ENCODE results near the gene DZIP1L. TPM values are rescaled to one million over a fixed set of nuclear protein-coding genes. Genes with fewer than 3 reads are reported as not detected.

DZIP1L gene
- total RNA-seq, 1 donor from 2014 or later, result 27.5 TPM

DNA sequence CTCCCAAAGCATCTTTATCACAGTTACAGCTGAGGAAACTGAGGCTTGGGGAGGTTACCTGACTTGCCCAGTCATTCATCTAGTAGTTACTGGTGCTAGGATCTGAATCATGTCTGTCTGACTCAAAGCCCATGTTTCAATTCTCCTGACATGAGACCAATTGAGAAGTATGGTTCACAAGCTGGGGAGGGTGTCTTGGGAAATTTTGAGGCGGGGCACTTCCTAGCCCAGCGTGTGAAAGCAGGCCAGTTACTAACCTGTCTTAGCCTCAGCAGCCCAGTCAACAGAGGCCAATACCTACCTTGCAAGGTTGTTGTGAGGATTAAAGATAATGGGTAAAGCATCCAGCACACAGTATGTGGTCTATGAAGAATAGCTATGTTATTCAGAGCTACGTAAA lies 68.5 kb downstream of the DZIP1L start:
- H3K4me1 ChIP-seq, result no peaks in the 10 kb centered on the region
- DNase-seq (ENCODE audit: extremely low spot score in 2 of 2), result no peak
- no peak overlapping the region for H3K4me3 ChIP-seq
- TF ChIP-seq, protein P1, sequence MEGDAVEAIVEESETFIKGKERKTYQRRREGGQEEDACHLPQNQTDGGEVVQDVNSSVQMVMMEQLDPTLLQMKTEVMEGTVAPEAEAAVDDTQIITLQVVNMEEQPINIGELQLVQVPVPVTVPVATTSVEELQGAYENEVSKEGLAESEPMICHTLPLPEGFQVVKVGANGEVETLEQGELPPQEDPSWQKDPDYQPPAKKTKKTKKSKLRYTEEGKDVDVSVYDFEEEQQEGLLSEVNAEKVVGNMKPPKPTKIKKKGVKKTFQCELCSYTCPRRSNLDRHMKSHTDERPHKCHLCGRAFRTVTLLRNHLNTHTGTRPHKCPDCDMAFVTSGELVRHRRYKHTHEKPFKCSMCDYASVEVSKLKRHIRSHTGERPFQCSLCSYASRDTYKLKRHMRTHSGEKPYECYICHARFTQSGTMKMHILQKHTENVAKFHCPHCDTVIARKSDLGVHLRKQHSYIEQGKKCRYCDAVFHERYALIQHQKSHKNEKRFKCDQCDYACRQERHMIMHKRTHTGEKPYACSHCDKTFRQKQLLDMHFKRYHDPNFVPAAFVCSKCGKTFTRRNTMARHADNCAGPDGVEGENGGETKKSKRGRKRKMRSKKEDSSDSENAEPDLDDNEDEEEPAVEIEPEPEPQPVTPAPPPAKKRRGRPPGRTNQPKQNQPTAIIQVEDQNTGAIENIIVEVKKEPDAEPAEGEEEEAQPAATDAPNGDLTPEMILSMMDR (IDR thresholded peaks at IDR 0.05), result no peak
- TF ChIP-seq POLR2AphosphoS5 (IDR thresholded peaks at IDR 0.05; ENCODE audit: insufficient read depth in 1 of 2, low read depth in 1 of 2) (no peak), POLR2A (IDR thresholded peaks at IDR 0.05) (no peak)
- no peaks in the 10 kb centered on the region for H3K9me3 ChIP-seq
- intact Hi-C loops (cut with DNase I), result no loop called here
- no peaks in the 10 kb centered on the region for H3K27me3 ChIP-seq
- no peaks in the 10 kb centered on the region for H3K36me3 ChIP-seq
- H3K27ac ChIP-seq, result no peak overlapping the region

DNA sequence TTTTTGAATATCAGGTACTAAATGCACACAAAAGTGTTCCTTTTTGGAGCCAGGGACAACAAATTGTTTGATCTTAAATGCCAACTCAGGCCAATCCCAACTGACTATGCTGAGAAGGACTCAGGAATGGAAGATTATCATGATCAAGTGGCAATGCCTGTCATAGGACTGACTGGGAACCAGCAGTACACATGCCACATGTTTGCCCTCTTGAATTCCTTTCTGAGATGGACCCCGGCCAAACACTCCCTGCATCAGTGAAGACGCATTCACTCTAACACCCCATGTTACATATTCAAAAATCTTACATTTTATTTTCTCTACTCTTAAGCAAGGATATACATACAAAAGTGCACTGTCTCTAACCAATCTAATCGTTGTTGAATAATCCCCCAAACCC lies 69.3 kb downstream of the DZIP1L start:
- Histone ChIP-seq H3K27me3 (no peaks in the 10 kb centered on the region), H3K36me3 (no peaks in the 10 kb centered on the region), H3K4me3 (no peak overlapping the region), H3K27ac (no peak overlapping the region), H3K4me1 (no peaks in the 10 kb centered on the region), H3K9me3 (no peaks in the 10 kb centered on the region)
- intact Hi-C loops (cut with DNase I), result no loop called here
- no peak for DNase-seq (ENCODE audit: extremely low spot score in 2 of 2)
- TF ChIP-seq POLR2AphosphoS5 (IDR thresholded peaks at IDR 0.05; ENCODE audit: insufficient read depth in 1 of 2, low read depth in 1 of 2), result no peak

GRCh38 chr3:138043266-138044029 lies 72.0 kb downstream of the DZIP1L start:
- no peak overlapping the region for H3K27ac ChIP-seq
- DNase-seq (ENCODE audit: extremely low spot score in 2 of 2), result no peak
- H3K4me3 ChIP-seq, result no peak overlapping the region
- no peaks in the 10 kb centered on the region for H3K9me3 ChIP-seq
- H3K36me3 ChIP-seq, result no peaks in the 10 kb centered on the region
- H3K27me3 ChIP-seq, result no peaks in the 10 kb centered on the region
- H3K4me1 ChIP-seq, result no peaks in the 10 kb centered on the region
- TF ChIP-seq POLR2AphosphoS5 (IDR thresholded peaks at IDR 0.05; ENCODE audit: insufficient read depth in 1 of 2, low read depth in 1 of 2) (no peak), POLR2A (IDR thresholded peaks at IDR 0.05) (no peak)
- TF ChIP-seq, protein P1 (IDR thresholded peaks at IDR 0.05), result no peak
- intact Hi-C loops (cut with DNase I), result no loop called here

DNA sequence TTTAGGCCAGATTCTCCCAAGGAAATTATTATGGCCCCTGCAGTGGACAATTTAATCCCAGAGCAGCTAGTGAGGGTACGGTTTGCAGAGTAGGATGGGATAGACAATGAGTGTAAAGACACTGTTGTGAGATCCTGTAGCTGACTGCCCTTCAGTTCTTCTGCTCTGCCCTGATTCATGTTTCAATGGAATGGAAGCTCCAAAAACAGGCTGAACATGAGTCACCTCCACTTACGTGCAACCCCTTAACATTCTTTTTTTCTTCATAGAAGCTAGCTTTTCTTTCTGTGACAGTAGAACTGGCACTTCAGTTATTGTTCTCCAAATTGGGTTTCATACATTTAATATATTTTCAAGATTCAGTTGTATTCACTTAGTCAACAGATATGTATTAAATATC lies 73.4 kb downstream of the DZIP1L start:
- DNase-seq (ENCODE audit: extremely low spot score in 2 of 2), result no peak
- no peaks in the 10 kb centered on the region for H3K36me3 ChIP-seq
- H3K27ac ChIP-seq, result no peak overlapping the region
- intact Hi-C loops (cut with DNase I), result no loop called here
- H3K27me3 ChIP-seq, result no peaks in the 10 kb centered on the region
- H3K9me3 ChIP-seq, result no peaks in the 10 kb centered on the region
- no peak overlapping the region for H3K4me3 ChIP-seq
- no peak for TF ChIP-seq POLR2AphosphoS5 (IDR thresholded peaks at IDR 0.05; ENCODE audit: insufficient read depth in 1 of 2, low read depth in 1 of 2)
- TF ChIP-seq POLR2A (IDR thresholded peaks at IDR 0.05), result no peak
- TF ChIP-seq, protein P1 (IDR thresholded peaks at IDR 0.05), result no peak
- no peaks in the 10 kb centered on the region for H3K4me1 ChIP-seq

- H3K27me3 ChIP-seq, result no peaks in the 10 kb centered on the region
- intact Hi-C loops (cut with DNase I), result no loop called here
- H3K36me3 ChIP-seq, result no peaks in the 10 kb centered on the region
- no peaks in the 10 kb centered on the region for H3K9me3 ChIP-seq
- no peak overlapping the region for H3K27ac ChIP-seq
- TF ChIP-seq, protein P1 (IDR thresholded peaks at IDR 0.05), result no peak
- TF ChIP-seq POLR2AphosphoS5 (IDR thresholded peaks at IDR 0.05; ENCODE audit: insufficient read depth in 1 of 2, low read depth in 1 of 2) (no peak), POLR2A (IDR thresholded peaks at IDR 0.05) (no peak)
- H3K4me3 ChIP-seq, result no peak overlapping the region
- no peak for DNase-seq (ENCODE audit: extremely low spot score in 2 of 2)
- H3K4me1 ChIP-seq, result no peaks in the 10 kb centered on the region
Measured at GRCh38 chr3:138038725-138039462, 76.5 kb downstream of the DZIP1L start.
